GM12873 (cell line): ENCODE measurements around the gene NDUFS8.

Source experiments
- TF ChIP-seq, protein P1 (sequence below): IDR thresholded peaks from 2 replicates; pipeline ENCODE4 v1.5.1; 2012; ENCODE audit warnings: low read depth, mild to moderate bottlenecking, moderate library complexity, low read length, control low read depth; ENCODE audit not compliant: insufficient read depth; ENCODE audit errors: missing control alignments

NDUFS8 gene

DNA sequence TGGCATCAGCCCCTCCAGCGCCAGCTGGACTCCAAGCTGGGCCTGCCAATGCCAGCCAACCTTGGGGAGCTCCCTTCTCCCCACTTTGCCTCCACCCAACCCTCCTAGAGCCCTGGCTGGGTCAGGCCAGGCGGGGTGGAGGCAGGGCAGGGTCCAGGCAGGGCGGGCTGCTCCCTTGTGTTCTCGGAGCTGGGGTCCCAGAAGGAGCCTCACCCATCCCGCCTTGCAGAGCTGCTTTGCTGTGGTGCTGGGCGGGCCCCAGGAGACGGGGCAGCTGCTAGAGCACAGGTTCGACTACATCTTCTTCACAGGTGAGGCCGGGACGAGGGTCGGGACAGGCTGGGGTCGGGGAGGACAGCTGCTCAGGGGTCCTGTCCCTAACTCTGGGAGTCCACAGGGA lies 11.0 kb upstream of the NDUFS8 start:
- TF ChIP-seq, protein P1, sequence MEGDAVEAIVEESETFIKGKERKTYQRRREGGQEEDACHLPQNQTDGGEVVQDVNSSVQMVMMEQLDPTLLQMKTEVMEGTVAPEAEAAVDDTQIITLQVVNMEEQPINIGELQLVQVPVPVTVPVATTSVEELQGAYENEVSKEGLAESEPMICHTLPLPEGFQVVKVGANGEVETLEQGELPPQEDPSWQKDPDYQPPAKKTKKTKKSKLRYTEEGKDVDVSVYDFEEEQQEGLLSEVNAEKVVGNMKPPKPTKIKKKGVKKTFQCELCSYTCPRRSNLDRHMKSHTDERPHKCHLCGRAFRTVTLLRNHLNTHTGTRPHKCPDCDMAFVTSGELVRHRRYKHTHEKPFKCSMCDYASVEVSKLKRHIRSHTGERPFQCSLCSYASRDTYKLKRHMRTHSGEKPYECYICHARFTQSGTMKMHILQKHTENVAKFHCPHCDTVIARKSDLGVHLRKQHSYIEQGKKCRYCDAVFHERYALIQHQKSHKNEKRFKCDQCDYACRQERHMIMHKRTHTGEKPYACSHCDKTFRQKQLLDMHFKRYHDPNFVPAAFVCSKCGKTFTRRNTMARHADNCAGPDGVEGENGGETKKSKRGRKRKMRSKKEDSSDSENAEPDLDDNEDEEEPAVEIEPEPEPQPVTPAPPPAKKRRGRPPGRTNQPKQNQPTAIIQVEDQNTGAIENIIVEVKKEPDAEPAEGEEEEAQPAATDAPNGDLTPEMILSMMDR = no peak

DNA sequence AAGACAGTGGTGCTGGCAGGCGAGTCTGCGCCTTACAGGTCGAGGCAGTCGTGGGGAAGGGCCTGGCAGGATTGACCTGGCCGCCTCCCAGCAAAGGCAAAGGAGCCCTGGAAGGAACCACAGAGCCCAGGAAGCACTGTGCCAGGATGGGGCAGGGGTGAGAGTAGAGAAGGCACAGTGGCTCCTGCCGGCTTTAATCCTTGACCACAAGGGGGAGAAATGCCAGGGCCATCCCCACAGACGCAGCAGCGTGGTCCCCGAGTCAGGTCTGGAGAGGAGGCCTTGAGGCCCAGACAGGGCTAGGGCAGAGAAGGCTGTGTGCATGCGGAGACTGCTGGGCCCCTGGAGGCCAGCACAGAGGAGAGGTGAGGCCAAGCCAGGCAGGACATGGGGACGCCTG lies 9.9 kb upstream of the NDUFS8 start:
- TF ChIP-seq, protein P1 = no peak

DNA sequence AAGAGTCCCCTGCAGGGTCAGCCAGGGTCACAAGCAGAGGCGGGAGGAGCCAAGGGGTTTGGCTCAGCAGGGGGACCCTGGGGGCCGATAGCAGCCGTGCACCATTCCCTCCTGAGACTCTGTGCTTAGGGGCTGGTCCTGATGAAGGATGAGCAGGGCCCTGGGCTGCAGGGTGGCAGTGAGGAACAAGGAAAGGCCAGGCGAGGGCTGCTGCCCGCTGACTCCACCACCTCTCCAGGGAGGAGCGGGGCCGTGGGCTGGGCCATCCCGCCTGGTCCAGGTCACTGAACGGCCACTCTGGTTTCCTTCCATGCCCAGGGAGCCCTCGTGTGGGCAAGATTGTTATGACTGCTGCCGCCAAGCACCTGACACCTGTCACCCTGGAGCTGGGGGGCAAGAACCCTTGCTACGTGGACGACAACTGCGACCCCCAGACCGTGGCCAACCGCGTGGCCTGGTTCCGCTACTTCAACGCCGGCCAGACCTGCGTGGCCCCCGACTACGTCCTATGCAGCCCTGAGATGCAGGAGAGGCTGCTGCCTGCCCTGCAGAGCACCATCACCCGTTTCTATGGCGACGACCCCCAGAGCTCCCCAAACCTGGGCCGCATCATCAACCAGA lies 9.2 kb upstream of the NDUFS8 start:
- TF ChIP-seq, protein P1 = peak; percentile 32

DNA sequence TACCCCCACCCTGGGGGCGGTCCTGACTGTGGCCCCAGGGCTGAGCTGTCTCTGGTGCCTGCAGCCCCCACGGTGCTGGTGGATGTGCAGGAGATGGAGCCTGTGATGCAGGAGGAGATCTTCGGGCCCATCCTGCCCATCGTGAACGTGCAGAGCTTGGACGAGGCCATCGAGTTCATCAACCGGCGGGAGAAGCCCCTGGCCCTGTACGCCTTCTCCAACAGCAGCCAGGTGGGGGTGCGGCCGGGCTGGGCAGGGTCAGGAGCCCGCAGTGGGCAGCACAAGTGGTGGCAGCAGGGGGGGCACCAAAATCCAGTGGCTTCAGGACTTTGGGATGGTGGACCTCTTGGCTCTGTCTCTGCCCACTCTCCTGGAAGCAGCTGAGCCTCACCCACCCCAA lies 8.0 kb upstream of the NDUFS8 start:
- TF ChIP-seq, protein P1 = no peak

DNA sequence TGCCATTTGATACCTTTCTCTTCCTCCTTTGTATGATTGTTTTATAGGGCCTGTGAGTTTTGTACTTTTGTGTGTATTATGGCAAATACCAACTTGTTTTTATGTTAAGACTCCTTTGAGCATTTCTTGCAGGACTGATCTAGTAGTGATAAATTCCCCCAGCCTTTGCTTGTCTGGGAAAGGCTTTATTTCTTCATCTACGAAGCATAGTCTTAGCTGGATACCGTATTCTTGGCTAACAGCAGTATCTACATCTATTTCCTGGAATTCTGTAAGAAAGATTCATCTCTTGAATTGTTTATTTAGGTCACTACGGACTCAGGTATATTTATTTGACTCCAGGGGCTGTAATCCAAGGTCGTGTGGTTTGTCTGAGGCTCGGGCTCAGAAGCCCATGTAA lies 6.0 kb upstream of the NDUFS8 start:
- TF ChIP-seq, protein P1 = no peak

DNA sequence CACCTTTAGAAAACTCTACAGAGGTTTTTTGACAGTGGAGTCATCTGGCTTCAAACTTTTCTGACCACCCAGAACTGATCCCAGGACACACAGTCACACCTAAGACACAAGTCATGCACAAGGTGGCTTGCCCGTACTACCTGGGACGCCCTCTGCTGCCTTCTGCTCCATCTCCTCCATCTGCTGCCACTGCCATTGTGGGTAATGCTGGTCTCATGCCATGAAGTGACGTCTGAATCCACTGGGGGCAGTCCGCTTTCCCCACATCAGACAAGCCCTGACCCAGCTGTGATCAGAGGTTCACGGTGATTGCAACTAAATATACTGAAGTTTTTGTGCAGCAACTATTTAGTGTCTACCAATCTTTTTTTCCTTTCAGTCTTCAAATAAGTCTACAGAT lies 5.4 kb upstream of the NDUFS8 start:
- TF ChIP-seq, protein P1 = peak; percentile 47

DNA sequence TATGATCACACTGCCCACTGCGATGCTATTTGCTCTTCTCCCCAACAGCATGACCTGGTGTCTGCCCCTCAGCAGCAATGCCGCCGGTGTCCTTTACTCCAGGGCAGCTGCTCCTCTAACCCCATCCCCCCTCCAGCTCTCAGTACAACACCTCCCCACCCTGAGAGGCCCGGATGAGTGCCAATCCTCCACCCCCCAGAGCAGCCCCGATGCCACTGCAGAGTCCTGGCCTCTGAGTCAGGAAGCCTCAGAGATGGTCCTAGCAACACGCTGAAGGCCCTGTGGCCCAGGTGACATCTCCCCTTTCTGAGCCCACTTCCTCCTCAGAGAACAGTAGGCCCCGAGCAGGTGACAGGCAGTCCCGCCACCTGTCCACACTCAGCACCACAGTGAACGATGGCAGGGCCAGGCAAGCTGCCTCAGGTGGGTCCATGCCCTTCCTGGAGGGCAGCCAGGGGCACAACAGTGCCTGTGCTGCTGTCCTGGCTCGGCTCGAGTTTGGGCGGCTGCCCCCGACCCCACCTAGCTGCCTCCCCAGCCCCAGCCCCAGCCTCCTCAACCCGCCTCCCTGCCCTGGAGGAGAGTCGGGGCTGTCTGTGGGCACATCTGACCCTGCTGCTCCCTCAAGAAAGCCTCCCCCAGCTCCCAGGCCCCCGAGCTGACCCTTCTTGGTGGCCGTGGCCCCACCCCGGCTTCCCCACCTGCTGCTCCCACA lies 3.9 kb upstream of the NDUFS8 start:
- TF ChIP-seq, protein P1 = no peak
